Activated CD4-positive, alpha-beta T cell treated with anti-CD3 and anti-CD28 coated beads for 36 hours (primary cell): Measurements from ENCODE around the gene EWSR1. TPM values are rescaled to one million over a fixed set of nuclear protein-coding genes. Genes with fewer than 3 reads are reported as not detected.
"Not testable (repeated sequence)": the region's sequence is repeated elsewhere in the genome, so short reads cannot be mapped to it uniquely, and the experiment has no call there.

Source experiments
- ATAC-seq: fragments of 200-7000 bp; cut with Tn5 transposase; one replicate; pipeline ENCODE4 v1.10.0; 2021; ENCODE audit warnings: mild to moderate bottlenecking, moderate library complexity
- CTCF ChIA-PET: fragments of 350-600 bp; sonication (Branson Sonifier 250); formaldehyde crosslinking; loops from one replicate; lab custom pipeline; 2021; ENCODE audit warnings: antibody characterized with exemption; lab: Charles Lee
- POLR2A ChIA-PET: fragments of 350-600 bp; sonication (Branson Sonifier 250); formaldehyde crosslinking; loops from one replicate; lab custom pipeline; 2021; ENCODE audit warnings: antibody characterized with exemption, inconsistent platforms; lab: Charles Lee
- DNase-seq: peaks from one replicate; pipeline ENCODE4 v3.0.0-alpha.2; 2020
- H3K27ac Mint-ChIP-seq: one replicate; pipeline ENCODE4 v1.8.0; 2021; ENCODE audit warnings: mixed read lengths
- H3K27me3 Mint-ChIP-seq: one replicate; pipeline ENCODE4 v1.8.0; 2021; ENCODE audit warnings: mixed read lengths
- H3K36me3 Mint-ChIP-seq: one replicate; pipeline ENCODE4 v1.8.0; 2021; ENCODE audit warnings: low read depth, mixed read lengths
- H3K4me1 Mint-ChIP-seq: one replicate; pipeline ENCODE4 v1.8.0; 2021; ENCODE audit warnings: mixed read lengths
- H3K4me3 Mint-ChIP-seq: one replicate; pipeline ENCODE4 v1.8.0; 2021; ENCODE audit warnings: mild to moderate bottlenecking, moderate library complexity, mixed read lengths
- H3K9me3 Mint-ChIP-seq: one replicate; pipeline ENCODE4 v1.8.0; 2021; ENCODE audit warnings: low read depth, mixed read lengths
- intact Hi-C, 2 experiments: fragments of 100-400 bp; cut with DNase I in 1 of 2; cut with micrococcal nuclease in 1 of 2; formaldehyde crosslinking; loops; one replicate each; pipeline versions ENCODE4 v1.14.2 to v1.15.1; 2022 to 2024; cut with DNase I, micrococcal nuclease
- total RNA-seq, 2 experiments: library from RNA; stranded (reverse); gene quantifications; one replicate each; pipeline ENCODE4 v1.2.3, GENCODE V29; 2021

EWSR1 gene
- total RNA-seq, 2 experiments from 2014 or later, result 326 to 567 TPM

DNA sequence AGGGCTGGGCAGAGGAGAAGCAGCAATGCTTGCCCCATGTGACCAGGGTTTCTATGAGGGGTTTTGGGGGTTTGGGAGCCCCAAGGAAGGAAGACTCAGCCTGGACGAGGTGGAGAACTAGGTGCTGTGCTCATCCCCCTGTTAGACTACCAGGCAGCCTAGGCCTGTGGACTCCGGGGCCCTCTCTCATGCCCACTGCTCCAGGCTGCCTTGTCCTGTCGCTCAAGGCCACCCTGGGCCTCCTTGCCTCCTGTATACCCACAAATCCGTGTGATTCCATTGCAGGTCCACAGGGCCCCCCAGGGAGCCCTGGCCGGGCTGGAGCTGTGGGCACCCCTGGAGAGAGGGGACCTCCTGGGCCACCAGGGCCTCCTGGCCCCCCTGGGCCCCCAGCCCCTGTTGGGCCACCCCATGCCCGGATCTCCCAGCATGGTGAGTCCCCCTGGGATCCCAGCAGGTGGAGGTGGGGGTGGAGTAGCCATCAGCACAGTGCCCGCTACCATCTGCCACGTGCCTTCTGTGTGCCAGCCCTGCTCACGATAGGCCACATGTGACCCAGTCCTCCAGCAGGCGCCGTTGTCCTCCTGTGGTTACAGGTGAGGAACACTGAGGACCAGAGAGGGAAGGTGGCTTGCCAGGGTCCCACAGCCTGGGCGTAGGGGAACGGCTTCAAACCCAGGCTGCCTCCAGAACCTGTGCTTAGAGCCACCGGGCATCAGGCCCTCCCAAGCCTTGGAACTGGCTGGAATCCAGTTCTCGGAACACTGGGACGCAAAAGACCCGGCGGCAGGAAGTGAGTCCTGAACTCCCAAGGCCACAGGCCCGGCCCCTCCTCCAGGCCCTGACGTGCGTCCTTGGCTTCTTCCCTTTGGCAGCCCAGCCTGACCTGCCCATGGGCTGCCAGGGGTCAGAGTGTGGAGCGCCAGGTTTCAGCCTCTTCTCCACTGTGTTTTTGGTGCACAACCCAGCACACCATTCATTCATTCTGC lies 35.8 kb upstream of the EWSR1 start:
- DNase-seq, result no peak
- Mint-ChIP-seq H3K9me3 (peaks cover 4% of the 10 kb centered on the region), H3K4me3 (no peak overlapping the region), H3K27me3 (no peaks in the 10 kb centered on the region), H3K27ac (no peak overlapping the region), H3K36me3 (no peaks in the 10 kb centered on the region), H3K4me1 (no peaks in the 10 kb centered on the region)
- CTCF ChIA-PET, result interaction anchor here (0.8 kb wide), 1 partner anchor 115 kb away, joined by 4 read pairs; no protein-coding TSS in a partner anchor
- intact Hi-C loops, result no loop called here
- POLR2A ChIA-PET, result no interaction called here
- no peak for ATAC-seq

DNA sequence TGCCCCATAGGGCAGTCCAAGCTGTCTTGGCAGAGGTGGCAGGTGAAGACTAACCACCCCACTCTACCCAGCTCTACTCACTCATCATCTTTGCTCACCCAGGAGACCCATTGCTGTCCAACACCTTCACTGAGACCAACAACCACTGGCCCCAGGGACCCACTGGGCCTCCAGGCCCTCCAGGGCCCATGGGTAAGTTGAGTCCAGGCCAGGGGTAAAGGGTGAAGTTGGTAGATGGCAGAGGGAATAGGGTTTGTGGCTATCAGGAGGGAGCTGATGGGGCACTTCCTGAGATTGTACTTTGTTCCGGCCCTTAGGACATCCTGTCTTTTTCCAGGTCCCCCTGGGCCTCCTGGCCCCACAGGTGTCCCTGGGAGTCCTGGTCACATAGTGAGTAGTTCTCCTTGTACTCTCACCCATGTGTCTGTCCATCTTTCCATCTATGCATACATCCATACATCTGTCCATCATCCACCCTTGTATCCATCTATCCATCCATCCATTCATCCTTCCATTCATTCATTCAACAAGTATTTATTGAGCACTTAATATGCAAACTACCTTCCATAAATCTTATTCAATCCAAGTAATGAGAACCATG lies 34.7 kb upstream of the EWSR1 start:
- H3K27ac Mint-ChIP-seq, result no peak overlapping the region
- no peak for ATAC-seq
- no peaks in the 10 kb centered on the region for H3K36me3 Mint-ChIP-seq
- no peaks in the 10 kb centered on the region for H3K4me1 Mint-ChIP-seq
- intact Hi-C loops, result no loop called here
- ChIA-PET POLR2A (no interaction called here), CTCF (interaction anchor here (0.6 to 0.8 kb wide), 2 partner anchors 15 to 117 kb away, joined by 4 read pairs; no protein-coding TSS in a partner anchor)
- DNase-seq, result no peak
- no peaks in the 10 kb centered on the region for H3K27me3 Mint-ChIP-seq
- H3K9me3 Mint-ChIP-seq, result peaks cover 4% of the 10 kb centered on the region
- H3K4me3 Mint-ChIP-seq, result no peak overlapping the region

DNA sequence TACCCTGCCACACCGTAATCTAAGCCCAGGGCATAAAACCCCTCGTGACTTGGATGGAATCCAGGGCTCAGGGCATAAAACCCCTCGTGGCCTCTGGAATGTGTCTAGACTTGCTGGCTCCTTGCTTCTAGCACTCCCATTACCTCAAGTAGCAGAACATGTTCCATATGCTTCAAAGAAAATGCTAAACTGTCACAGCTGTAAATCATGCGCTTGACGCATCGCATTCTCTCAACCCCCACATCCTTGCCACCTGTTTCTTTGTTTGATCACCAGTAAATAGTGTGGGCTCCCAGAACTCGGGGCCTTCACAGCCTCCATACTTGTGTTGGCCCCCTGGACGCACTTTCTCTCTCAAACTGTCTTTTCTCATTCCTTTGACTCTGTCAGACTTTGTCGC lies 27.6 kb upstream of the EWSR1 start:
- H3K27me3 Mint-ChIP-seq, H3K36me3 Mint-ChIP-seq, DNase-seq, H3K4me3 Mint-ChIP-seq, H3K4me1 Mint-ChIP-seq, ATAC-seq, POLR2A ChIA-PET, H3K27ac Mint-ChIP-seq, H3K9me3 Mint-ChIP-seq: not testable (repeated sequence)
- CTCF ChIA-PET, result interaction anchor here (0.7 to 0.8 kb wide), 2 partner anchors 99 to 200 kb away, joined by 3 to 5 read pairs; no protein-coding TSS in a partner anchor
- intact Hi-C loops, result loop anchor here in 1 of 2 experiments (5.0 kb wide), 1 partner anchor 38 kb away; no protein-coding TSS in a partner anchor

DNA sequence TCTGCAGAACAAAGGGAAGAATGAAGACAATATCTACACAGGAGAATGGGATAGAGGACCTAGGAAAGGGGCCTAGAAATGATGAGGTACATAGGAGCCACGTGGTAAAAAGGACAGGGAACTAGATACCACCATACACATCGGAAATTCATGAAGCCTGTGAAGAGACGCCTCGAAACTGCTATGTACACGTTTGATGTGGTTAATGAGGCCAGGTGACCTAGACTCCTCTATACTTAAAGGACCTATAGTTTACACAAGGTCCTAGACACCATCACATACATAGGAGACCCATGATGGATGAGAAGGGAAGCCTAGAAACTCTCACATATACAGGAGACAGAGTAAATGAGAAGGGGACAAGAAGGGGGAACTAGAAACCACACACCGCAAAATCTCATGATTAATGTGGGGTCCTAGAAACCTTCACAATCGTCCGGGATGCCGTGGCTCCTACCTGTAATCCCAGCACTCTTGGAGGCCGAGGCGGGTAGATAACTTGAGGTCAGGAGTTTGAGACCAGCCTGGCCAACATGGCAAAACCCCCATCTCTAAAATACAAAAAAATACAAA lies 24.1 kb upstream of the EWSR1 start:
- H3K9me3 Mint-ChIP-seq, result peaks cover 3% of the 10 kb centered on the region
- H3K27ac Mint-ChIP-seq, result no peak overlapping the region
- intact Hi-C loops, result loop anchor here (2.0 to 5.0 kb wide), 3 partner anchors 42 to 643 kb away; no protein-coding TSS in a partner anchor
- POLR2A ChIA-PET, result no interaction called here
- CTCF ChIA-PET, result interaction anchor here (1.1 to 2.3 kb wide), 2 partner anchors 40 to 46 kb away, joined by 7 to 19 read pairs; no protein-coding TSS in a partner anchor
- peaks cover 7% of the 10 kb centered on the region for H3K27me3 Mint-ChIP-seq
- H3K4me1 Mint-ChIP-seq, result no peaks in the 10 kb centered on the region
- ATAC-seq (no peak), DNase-seq (no peak)
- H3K4me3 Mint-ChIP-seq, result no peak overlapping the region
- peaks cover 2% of the 10 kb centered on the region for H3K36me3 Mint-ChIP-seq

DNA sequence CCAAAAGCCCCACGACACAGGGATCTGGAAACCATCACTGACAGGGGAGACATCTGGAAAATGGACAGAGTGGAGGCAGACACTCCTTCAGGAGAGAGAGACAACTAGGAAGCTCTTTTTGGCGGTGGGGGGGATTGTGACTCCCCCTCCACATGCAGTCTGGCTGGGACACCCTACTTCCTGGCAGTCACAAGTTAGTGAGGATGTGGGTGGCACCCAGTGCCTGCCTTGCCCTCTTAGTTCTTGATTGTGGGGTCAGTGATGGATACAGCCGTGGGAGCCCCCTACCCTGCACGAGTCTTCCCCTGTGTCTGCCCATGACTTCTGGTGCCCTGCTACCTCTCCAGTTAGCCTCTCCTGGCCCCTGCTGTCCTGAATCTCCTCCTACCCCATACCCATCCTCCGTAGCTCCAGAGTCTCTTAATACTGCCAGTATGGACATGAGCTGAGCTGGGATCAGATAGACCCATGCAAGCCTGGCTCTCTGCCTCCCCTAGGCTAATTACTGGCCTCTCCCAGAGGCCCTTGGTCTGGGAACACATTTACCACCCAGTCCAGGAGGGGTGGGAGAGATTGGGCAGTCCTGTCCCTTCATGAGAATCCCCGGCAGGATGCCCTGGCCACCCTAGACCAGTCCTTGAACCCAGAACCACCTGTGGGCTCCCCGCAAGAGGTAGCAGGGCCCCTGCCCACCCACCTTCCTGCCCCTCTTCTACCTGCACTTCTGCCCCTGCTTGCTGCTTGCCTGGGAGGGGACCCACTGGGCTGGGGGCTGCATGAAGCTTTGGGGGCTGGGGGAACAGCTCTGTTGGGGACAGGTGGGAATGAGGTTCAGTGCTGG lies 23.1 kb upstream of the EWSR1 start:
- DNase-seq (no peak), ATAC-seq (no peak)
- POLR2A ChIA-PET, result interaction anchor here (0.6 kb wide), 1 partner anchor 34 kb away, joined by 3 read pairs; no protein-coding TSS in a partner anchor
- peaks cover 7% of the 10 kb centered on the region for H3K27me3 Mint-ChIP-seq
- no peaks in the 10 kb centered on the region for H3K36me3 Mint-ChIP-seq
- intact Hi-C loops, result loop anchor here (1.0 to 5.0 kb wide), 6 partner anchors 43 to 645 kb away; no protein-coding TSS in a partner anchor
- no peak overlapping the region for H3K27ac Mint-ChIP-seq
- CTCF ChIA-PET, result interaction anchor here (0.6 to 2.3 kb wide), 24 partner anchors 10 to 1252 kb away, joined by 3 to 19 read pairs (median 4); partner anchors contain the start of gene EMID1
- no peak overlapping the region for H3K4me3 Mint-ChIP-seq
- H3K4me1 Mint-ChIP-seq, result no peaks in the 10 kb centered on the region
- no peaks in the 10 kb centered on the region for H3K9me3 Mint-ChIP-seq

DNA sequence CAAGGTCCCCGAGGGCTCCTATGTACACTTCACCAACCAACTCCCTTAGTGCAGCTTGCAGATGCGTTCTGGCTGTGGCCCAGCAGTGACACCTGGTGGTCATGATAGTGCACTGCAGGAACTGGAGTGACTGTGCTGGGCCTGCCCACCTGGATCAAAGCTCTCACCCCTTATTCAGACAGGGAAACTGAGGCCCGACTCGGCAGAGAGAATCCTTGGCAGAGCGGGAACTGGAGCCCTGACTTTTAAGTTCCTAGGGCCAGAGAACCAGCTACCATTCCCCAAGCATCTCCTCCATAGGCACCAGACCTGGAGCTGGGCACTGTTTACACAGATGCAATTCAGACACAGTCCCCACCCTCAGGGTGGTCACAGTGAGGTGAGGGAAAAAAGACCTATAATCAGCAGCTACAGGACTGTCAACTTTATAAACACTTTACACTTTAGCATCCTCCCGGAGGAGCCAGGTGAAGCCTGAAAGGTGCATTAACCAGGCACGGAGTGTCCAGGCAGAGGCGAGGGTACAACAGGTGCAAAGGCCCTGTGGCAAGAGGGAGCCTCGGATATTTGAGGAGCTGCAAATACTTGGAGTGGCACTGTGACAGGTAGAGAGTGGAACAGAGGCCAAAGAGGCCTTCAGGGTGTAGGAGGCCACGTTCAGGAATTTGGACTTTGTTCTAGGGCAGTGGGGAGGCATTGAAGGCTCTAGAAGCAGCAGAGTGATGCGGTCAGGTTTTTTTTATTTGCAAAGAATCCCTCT lies 22.3 kb upstream of the EWSR1 start:
- no peak overlapping the region for H3K27ac Mint-ChIP-seq
- ATAC-seq (peak; percentile 94), DNase-seq (peak; percentile 81)
- peaks cover 7% of the 10 kb centered on the region for H3K27me3 Mint-ChIP-seq
- ChIA-PET CTCF (interaction anchor here (0.6 to 2.3 kb wide), 32 partner anchors 9 to 1252 kb away, joined by 3 to 19 read pairs (median 3); partner anchors contain the start of genes EMID1 and EWSR1), POLR2A (interaction anchor here (0.6 kb wide), 1 partner anchor 33 kb away, joined by 3 read pairs; no protein-coding TSS in a partner anchor)
- no peak overlapping the region for H3K4me3 Mint-ChIP-seq
- no peaks in the 10 kb centered on the region for H3K36me3 Mint-ChIP-seq
- H3K4me1 Mint-ChIP-seq, result no peaks in the 10 kb centered on the region
- no peaks in the 10 kb centered on the region for H3K9me3 Mint-ChIP-seq
- intact Hi-C loops, result loop anchor here (1.0 to 2.0 kb wide), 5 partner anchors 92 to 646 kb away; no protein-coding TSS in a partner anchor

DNA sequence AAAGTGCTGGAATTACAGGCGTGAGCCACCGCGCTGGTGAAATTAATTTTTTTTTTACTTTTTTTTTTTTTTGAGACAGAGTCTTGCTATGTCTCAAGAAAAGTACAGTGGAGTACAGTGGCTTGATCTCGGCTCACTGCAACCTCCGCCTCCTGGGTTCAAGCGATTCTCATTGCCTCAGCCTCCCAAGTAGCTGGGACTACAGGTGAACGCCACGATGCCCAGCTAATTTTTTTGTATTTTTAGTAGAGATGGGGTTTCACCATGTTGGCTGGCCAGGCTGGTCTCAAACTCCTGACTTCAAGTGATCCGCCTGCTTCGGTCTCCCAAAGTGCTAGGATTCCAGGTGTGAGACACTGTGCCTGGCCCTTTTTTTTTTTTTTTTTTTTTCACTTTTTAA lies 20.2 kb upstream of the EWSR1 start:
- CTCF ChIA-PET, result interaction anchor here (0.6 to 0.9 kb wide), 4 partner anchors 15 to 180 kb away, joined by 3 to 4 read pairs (median 3); partner anchors contain the start of gene KREMEN1

DNA sequence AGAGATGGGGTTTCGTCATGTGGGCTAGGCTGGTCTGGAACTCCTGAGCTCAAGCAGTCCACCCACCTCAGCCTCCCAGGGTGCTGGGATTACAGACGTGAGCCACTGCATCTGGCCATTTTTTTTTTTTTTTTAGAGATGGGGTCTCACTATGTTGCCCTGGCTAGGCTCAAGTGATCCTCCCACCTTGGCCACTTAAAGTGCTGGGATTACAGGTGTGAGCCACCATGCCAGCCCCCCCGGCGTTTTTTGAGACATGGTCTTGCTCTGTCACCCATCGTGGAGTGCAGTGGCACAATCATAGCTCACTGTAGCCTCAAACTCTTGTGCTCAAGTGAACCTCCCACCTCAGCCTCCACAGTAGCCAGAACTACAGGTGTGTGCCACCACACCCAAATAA lies 16.8 kb upstream of the EWSR1 start:
- Mint-ChIP-seq H3K4me3 (no peak overlapping the region), H3K9me3 (no peaks in the 10 kb centered on the region), H3K36me3 (no peaks in the 10 kb centered on the region), H3K27me3 (no peaks in the 10 kb centered on the region), H3K4me1 (no peaks in the 10 kb centered on the region), H3K27ac (no peak overlapping the region)
- intact Hi-C loops, result no loop called here
- CTCF ChIA-PET, result interaction anchor here (0.7 to 1.3 kb wide), 2 partner anchors 97 to 179 kb away, joined by 3 to 4 read pairs; no protein-coding TSS in a partner anchor
- POLR2A ChIA-PET, result no interaction called here
- ATAC-seq, result no peak
- no peak for DNase-seq

More for the DNA sequence above, 20.2 kb upstream of the EWSR1 start:
- H3K27me3 Mint-ChIP-seq, H3K27ac Mint-ChIP-seq, H3K9me3 Mint-ChIP-seq, H3K36me3 Mint-ChIP-seq, intact Hi-C loops, ATAC-seq, H3K4me3 Mint-ChIP-seq, DNase-seq, H3K4me1 Mint-ChIP-seq: not testable (repeated sequence)
- POLR2A ChIA-PET, result interaction anchor here (0.6 kb wide), 1 partner anchor 733 kb away, joined by 3 read pairs; no protein-coding TSS in a partner anchor

DNA sequence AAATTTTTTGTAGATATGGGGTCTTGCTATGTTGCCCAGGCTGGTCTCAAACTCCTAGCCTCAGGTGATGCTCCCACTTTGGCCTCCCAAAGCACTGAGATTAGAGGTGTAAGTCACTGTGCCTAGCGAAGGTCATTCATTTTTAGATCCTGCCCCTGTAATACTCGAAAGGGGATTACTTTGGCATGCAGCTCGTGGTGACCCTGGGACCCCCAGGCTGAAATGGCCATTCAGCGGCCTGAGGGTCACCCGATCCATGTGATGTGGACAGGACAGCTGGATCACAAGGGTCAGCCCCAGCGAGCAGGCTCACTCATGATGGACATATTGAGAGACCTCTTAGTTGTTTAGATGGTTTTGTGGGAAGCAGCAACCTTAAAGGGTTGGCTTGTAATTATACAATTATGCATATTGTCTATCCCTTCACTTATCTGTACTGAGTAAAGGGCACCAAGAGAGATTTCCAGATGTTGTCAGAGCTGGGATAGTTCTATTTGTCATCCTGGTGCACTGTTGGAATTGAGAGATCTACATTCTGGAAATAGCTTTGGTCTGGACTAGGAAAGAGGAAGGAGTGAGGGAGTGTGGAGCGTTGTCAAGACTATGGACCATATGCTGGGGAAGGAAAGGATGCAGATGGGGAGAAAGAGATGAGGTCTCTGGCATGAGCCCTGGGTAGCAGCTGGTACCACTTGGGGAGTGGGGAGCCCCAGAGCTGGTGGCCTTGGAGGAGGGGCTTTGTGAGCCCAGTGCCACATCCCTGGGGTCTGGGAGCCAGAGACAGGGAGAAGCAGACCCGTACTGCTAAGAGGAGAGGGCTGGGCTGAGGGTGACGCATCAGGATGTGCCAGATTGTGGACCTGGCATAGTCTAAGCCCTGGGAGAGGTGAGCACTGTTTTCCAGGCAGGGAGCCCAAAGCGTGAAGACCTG lies 15.8 kb upstream of the EWSR1 start:
- intact Hi-C loops, result no loop called here
- ChIA-PET CTCF (interaction anchor here (1.3 kb wide), 1 partner anchor 98 kb away, joined by 4 read pairs; no protein-coding TSS in a partner anchor), POLR2A (no interaction called here)
- Mint-ChIP-seq H3K4me1 (no peaks in the 10 kb centered on the region), H3K4me3 (no peak overlapping the region), H3K27me3 (no peaks in the 10 kb centered on the region), H3K36me3 (no peaks in the 10 kb centered on the region), H3K27ac (no peak overlapping the region), H3K9me3 (no peaks in the 10 kb centered on the region)
- DNase-seq, result no peak
- no peak for ATAC-seq
